OCI-LY3 (cell line): ENCODE data around the gene CEP68.

Experiments used
- CTCF ChIP-seq: fragments of 200-600, 300-600 bp; sonication (generic); IDR thresholded peaks from 2 replicates; pipeline ENCODE4 v1.5.1; 2014; ENCODE audit warnings: antibody characterized with exemption, low read length, low read depth
- EZH2phosphoT487 ChIP-seq: fragments of 200-600 bp; shearing (Covaris generic); IDR thresholded peaks from 2 replicates; pipeline ENCODE4 v1.6.1; 2018; ENCODE audit warnings: antibody characterized with exemption, mixed run types, low read depth

GRCh38 chr2:65071499-65072180 lies 15.4 kb downstream of the CEP68 start:
- TF ChIP-seq CTCF (no peak), EZH2phosphoT487 (no peak)
